H1 (cell line): Measurements from ENCODE around the gene OCRL. TPM values are rescaled to one million over a fixed set of nuclear protein-coding genes. Genes with fewer than 3 reads are reported as not detected.

Source experiments
- EP300 ChIP-seq, 2 experiments: IDR thresholded peaks; 1 replicate in 1 of 2; 2 replicates in 1 of 2; pipeline ENCODE4 v1.6.1; 2011 to 2012; ENCODE audit warnings: low read depth in 2 of 2, low read length in 2 of 2, mild to moderate bottlenecking in 2 of 2, borderline replicate concordance in 1 of 2, inconsistent platforms in 1 of 2, moderate library complexity in 1 of 2
- EZH2 ChIP-seq: fragments of 200-600 bp; sonication (generic); IDR thresholded peaks from 2 replicates; pipeline ENCODE4 v1.7.1; 2012; ENCODE audit warnings: low read depth, mild to moderate bottlenecking, moderate library complexity, low read length, inconsistent platforms; ENCODE audit not compliant: severe bottlenecking
- FOSL1 ChIP-seq: IDR thresholded peaks from 2 replicates; pipeline ENCODE4 v1.6.1; 2011; ENCODE audit warnings: mild to moderate bottlenecking, low read depth, low read length, moderate library complexity; ENCODE audit not compliant: insufficient read depth
- NRF1 ChIP-seq: IDR thresholded peaks from 2 replicates; pipeline ENCODE4 v1.6.1; 2011; ENCODE audit warnings: mild to moderate bottlenecking, low read depth, low read length, improper control_type of control experiment
- POLR2A ChIP-seq, 2 experiments: IDR thresholded peaks; 1 replicate in 1 of 2; 2 replicates in 1 of 2; pipeline ENCODE4 v1.6.1; 2011; ENCODE audit warnings: low read depth in 2 of 2, low read length in 2 of 2, mild to moderate bottlenecking in 2 of 2; ENCODE audit errors: control extremely low read depth in 1 of 2
- SIX5 ChIP-seq: IDR thresholded peaks from 2 replicates; pipeline ENCODE4 v1.6.1; 2011; ENCODE audit warnings: mild to moderate bottlenecking, low read depth, low read length
- YY1 ChIP-seq: IDR thresholded peaks from 2 replicates; pipeline ENCODE4 v1.6.1; 2011; ENCODE audit warnings: low read depth, mild to moderate bottlenecking, low read length
- polyA plus RNA-seq, 7 experiments: library from polyadenylated mRNA; depleted of rRNA in 3 of 7; stranded (reverse) in 5 of 7; unstranded in 2 of 7; fragments of >200 nt in 5 of 7; fragments of 200-250 nt in 2 of 7; gene quantifications; 1 replicate in 5 of 7; 2 replicates in 1 of 7; 4 replicates in 1 of 7; pipeline versions ENCODE4 v1.2.1 to v1.2.3, GENCODE V29; 2011 to 2013; ENCODE audit warnings: missing spikeins in 2 of 7, mixed read lengths in 2 of 7
- total RNA-seq: library from RNA; stranded (reverse); fragmentation: NEBNext Ultra II Directional; extraction: Animal tissue kit (Norgen Biotek cat#: 25700); gene quantifications from 2 replicates; pipeline ENCODE4 v1.2.1, GENCODE V29; 2021
- TF ChIP-seq, protein P1 (sequence below): fragments of 300-600 bp; sonication (generic); IDR thresholded peaks from 2 replicates; pipeline ENCODE4 v1.7.1; 2012; ENCODE audit warnings: low read length, moderate library complexity, mild to moderate bottlenecking, inconsistent platforms; ENCODE audit not compliant: insufficient replicate concordance
- TF ChIP-seq, protein P2 (sequence below): IDR thresholded peaks from 2 replicates; pipeline ENCODE4 v1.6.1; 2012; ENCODE audit warnings: inconsistent platforms

OCRL gene
- total and polyA plus RNA-seq, 2 of the 8 experiments (the other 6 are each of a cell fraction or from before 2014, with no cell fraction given) = 12.7 to 15.1 TPM

DNA sequence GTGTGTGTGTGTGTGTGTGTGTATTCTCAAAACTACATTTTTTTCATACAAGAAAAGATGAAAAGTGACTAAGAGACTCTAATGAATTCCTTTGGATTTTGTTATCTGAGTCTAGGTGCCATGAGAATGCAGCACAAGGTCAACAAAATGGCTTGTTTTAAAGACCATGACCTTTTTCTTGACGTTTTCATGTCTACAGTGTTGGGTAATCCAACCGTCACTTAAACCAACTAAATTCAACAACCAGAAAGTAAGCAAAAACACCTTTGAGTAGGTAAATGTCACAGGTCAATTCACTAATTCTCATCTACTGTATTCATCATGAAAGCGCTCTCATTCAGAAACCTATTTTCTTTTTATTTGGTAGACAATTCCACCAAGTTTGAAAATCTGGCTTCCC is 19.9 kb upstream of the OCRL start (continued):
- TF ChIP-seq, protein P1, sequence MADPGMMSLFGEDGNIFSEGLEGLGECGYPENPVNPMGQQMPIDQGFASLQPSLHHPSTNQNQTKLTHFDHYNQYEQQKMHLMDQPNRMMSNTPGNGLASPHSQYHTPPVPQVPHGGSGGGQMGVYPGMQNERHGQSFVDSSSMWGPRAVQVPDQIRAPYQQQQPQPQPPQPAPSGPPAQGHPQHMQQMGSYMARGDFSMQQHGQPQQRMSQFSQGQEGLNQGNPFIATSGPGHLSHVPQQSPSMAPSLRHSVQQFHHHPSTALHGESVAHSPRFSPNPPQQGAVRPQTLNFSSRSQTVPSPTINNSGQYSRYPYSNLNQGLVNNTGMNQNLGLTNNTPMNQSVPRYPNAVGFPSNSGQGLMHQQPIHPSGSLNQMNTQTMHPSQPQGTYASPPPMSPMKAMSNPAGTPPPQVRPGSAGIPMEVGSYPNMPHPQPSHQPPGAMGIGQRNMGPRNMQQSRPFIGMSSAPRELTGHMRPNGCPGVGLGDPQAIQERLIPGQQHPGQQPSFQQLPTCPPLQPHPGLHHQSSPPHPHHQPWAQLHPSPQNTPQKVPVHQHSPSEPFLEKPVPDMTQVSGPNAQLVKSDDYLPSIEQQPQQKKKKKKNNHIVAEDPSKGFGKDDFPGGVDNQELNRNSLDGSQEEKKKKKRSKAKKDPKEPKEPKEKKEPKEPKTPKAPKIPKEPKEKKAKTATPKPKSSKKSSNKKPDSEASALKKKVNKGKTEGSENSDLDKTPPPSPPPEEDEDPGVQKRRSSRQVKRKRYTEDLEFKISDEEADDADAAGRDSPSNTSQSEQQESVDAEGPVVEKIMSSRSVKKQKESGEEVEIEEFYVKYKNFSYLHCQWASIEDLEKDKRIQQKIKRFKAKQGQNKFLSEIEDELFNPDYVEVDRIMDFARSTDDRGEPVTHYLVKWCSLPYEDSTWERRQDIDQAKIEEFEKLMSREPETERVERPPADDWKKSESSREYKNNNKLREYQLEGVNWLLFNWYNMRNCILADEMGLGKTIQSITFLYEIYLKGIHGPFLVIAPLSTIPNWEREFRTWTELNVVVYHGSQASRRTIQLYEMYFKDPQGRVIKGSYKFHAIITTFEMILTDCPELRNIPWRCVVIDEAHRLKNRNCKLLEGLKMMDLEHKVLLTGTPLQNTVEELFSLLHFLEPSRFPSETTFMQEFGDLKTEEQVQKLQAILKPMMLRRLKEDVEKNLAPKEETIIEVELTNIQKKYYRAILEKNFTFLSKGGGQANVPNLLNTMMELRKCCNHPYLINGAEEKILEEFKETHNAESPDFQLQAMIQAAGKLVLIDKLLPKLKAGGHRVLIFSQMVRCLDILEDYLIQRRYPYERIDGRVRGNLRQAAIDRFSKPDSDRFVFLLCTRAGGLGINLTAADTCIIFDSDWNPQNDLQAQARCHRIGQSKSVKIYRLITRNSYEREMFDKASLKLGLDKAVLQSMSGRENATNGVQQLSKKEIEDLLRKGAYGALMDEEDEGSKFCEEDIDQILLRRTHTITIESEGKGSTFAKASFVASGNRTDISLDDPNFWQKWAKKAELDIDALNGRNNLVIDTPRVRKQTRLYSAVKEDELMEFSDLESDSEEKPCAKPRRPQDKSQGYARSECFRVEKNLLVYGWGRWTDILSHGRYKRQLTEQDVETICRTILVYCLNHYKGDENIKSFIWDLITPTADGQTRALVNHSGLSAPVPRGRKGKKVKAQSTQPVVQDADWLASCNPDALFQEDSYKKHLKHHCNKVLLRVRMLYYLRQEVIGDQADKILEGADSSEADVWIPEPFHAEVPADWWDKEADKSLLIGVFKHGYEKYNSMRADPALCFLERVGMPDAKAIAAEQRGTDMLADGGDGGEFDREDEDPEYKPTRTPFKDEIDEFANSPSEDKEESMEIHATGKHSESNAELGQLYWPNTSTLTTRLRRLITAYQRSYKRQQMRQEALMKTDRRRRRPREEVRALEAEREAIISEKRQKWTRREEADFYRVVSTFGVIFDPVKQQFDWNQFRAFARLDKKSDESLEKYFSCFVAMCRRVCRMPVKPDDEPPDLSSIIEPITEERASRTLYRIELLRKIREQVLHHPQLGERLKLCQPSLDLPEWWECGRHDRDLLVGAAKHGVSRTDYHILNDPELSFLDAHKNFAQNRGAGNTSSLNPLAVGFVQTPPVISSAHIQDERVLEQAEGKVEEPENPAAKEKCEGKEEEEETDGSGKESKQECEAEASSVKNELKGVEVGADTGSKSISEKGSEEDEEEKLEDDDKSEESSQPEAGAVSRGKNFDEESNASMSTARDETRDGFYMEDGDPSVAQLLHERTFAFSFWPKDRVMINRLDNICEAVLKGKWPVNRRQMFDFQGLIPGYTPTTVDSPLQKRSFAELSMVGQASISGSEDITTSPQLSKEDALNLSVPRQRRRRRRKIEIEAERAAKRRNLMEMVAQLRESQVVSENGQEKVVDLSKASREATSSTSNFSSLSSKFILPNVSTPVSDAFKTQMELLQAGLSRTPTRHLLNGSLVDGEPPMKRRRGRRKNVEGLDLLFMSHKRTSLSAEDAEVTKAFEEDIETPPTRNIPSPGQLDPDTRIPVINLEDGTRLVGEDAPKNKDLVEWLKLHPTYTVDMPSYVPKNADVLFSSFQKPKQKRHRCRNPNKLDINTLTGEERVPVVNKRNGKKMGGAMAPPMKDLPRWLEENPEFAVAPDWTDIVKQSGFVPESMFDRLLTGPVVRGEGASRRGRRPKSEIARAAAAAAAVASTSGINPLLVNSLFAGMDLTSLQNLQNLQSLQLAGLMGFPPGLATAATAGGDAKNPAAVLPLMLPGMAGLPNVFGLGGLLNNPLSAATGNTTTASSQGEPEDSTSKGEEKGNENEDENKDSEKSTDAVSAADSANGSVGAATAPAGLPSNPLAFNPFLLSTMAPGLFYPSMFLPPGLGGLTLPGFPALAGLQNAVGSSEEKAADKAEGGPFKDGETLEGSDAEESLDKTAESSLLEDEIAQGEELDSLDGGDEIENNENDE = no peak
- TF ChIP-seq FOSL1 (no peak), SIX5 (no peak), NRF1 (no peak), YY1 (no peak), EZH2 (no peak), EP300 (IDR thresholded peaks at IDR 0.05; ENCODE audit: borderline replicate concordance in 1 of 2, low read depth in 2 of 2, low read length in 2 of 2) (no peak), POLR2A (IDR thresholded peaks at IDR 0.05; ENCODE audit: control extremely low read depth in 1 of 2, low read depth in 2 of 2, low read length in 2 of 2) (no peak)
- TF ChIP-seq, protein P2, sequence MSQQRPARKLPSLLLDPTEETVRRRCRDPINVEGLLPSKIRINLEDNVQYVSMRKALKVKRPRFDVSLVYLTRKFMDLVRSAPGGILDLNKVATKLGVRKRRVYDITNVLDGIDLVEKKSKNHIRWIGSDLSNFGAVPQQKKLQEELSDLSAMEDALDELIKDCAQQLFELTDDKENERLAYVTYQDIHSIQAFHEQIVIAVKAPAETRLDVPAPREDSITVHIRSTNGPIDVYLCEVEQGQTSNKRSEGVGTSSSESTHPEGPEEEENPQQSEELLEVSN = no peak
